ENCODE measurements around the gene ELAC1. TPM values are rescaled to one million over a fixed set of nuclear protein-coding genes. Genes with fewer than 3 reads are reported as not detected.

ELAC1 gene
- total and polyA plus RNA-seq, 2 of the 8 experiments (the other 6 are each of a cell fraction or from before 2014, with no cell fraction given): 2.3 to 3.4 TPM

DNA sequence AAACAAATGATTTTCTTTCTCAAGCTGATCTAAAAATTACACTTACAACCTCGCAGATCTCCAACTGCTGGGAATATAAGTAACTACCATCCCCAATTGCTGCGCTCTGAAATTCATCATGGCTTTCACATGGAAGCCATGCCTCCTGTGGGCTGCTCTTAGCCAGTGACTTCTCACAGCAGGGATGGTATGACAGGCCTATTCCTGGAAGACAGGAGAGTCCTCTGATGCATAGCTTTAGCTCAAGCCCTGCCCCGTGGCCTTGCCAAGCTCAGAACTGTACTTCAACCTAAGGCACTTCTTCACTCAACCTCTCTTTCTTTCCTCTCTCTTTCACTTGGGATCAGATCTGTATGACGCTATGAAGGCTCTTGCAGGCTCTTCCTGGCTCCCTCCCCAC lies 12.6 kb upstream of the ELAC1 start:
- no peaks in the 10 kb centered on the region for H3K79me2 ChIP-seq (ENCODE audit: control insufficient read depth in 1 of 2, insufficient read depth in 2 of 2, low read length in 2 of 2)
- DNase-seq (ENCODE audit: low read depth in 1 of 2, low spot score in 2 of 2) (no peak), FAIRE-seq (peak; percentile 7)
- no peak overlapping the region for H4K8ac ChIP-seq (ENCODE audit: extremely low read depth, insufficient read depth, low read length)
- ChIA-PET CTCF (ENCODE audit: partially characterized antibody) (interaction anchor here (0.9 to 2.0 kb wide), 2 partner anchors 12 to 36 kb away, joined by 5 read pairs; partner anchors contain the start of gene ELAC1), POLR2A (ENCODE audit: partially characterized antibody) (interaction anchor here (0.8 to 2.7 kb wide), 2 partner anchors 12 to 89 kb away, joined by 3 to 14 read pairs; partner anchors contain the start of gene ELAC1)
- no peak overlapping the region for H3K4ac ChIP-seq (replicated peaks; ENCODE audit: insufficient read length, low read depth, low read length)
- no peak overlapping the region for H4K5ac ChIP-seq (ENCODE audit: insufficient read length, low read depth, low read length)
- no peak overlapping the region for H3K23ac ChIP-seq (ENCODE audit: insufficient read length)
- no peak overlapping the region for H3K9ac ChIP-seq (replicated peaks in 1 of 4; ENCODE audit: extremely low read depth in 1 of 4, low read depth in 3 of 4, low read length in 3 of 4)
- H3K36me3 ChIP-seq (ENCODE audit: control insufficient read depth in 2 of 4, insufficient read depth in 4 of 4, low read length in 3 of 4): no peaks in the 10 kb centered on the region
- no peak overlapping the region for H3K56ac ChIP-seq (replicated peaks; ENCODE audit: insufficient read length, low read depth, low read length)
- H4K91ac ChIP-seq (replicated peaks; ENCODE audit: insufficient read length, low read length): no peak overlapping the region
- no peaks in the 10 kb centered on the region for H3K23me2 ChIP-seq (ENCODE audit: low read depth, low read length)
- no peak overlapping the region for H2BK5ac ChIP-seq (ENCODE audit: low read depth, low read length)
- no peaks in the 10 kb centered on the region for H4K20me1 ChIP-seq (replicated peaks in 1 of 2; ENCODE audit: control insufficient read depth in 1 of 2, insufficient read depth in 2 of 2, low read length in 2 of 2)
- no peak overlapping the region; the same call in 1 of the 2 replicates for H2AFZ ChIP-seq (ENCODE audit: low read length)
- no peak overlapping the region for H3K4me3 ChIP-seq (ENCODE audit: extremely low read depth in 1 of 4, insufficient read depth in 2 of 4, low read depth in 3 of 4, low read length in 4 of 4)
- H3K27ac ChIP-seq (ENCODE audit: low read depth, low read length): no peak overlapping the region
- no peak overlapping the region for H2AK5ac ChIP-seq (ENCODE audit: low read depth, low read length)
- WGBS, 2 experiments (ENCODE audit: extremely low coverage in 1 of 2, insufficient coverage in 1 of 2, insufficient read length in 1 of 2, insufficient replicate concordance in 2 of 2, low coverage in 1 of 2, low lambda C conversion rate in 2 of 2, missing lambda C conversion rate in 1 of 2): 65% methylated on average over 4 of the region's 4 CpGs; no CpG with 5 or more reads in 1 of the 2 experiments
- no peak overlapping the region for H2BK12ac ChIP-seq (ENCODE audit: low read depth, low read length)
- peaks cover 0 to 2% (median 0%) of the 10 kb centered on the region in 4 experiments; a peak in 2 of 7 replicates for H3K4me1 ChIP-seq (replicated peaks in 1 of 4; ENCODE audit: control insufficient read depth in 3 of 4, insufficient read depth in 4 of 4, low read length in 3 of 4)
- H3K4me2 ChIP-seq (ENCODE audit: insufficient read depth in 1 of 2, low read depth in 2 of 2, low read length in 2 of 2): peak overlapping the region in 1 of 2 experiments; percentile 38; a peak in 1 of 4 replicates
- H2BK15ac ChIP-seq (ENCODE audit: low read length): no peak overlapping the region
- H2BK120ac ChIP-seq (replicated peaks; ENCODE audit: low read depth, low read length): no peak overlapping the region
- H2BK20ac ChIP-seq (ENCODE audit: low read length): no peak overlapping the region
- no peaks in the 10 kb centered on the region for H3K27me3 ChIP-seq (replicated peaks in 1 of 4; ENCODE audit: control insufficient read depth in 3 of 4, extremely low read depth in 1 of 4, insufficient read depth in 3 of 4, low read length in 3 of 4)
- H3K18ac ChIP-seq (ENCODE audit: extremely low read depth, low read length): no peak overlapping the region
- no peak overlapping the region for H3K14ac ChIP-seq (ENCODE audit: insufficient read length)
- no peaks in the 10 kb centered on the region for H3K9me3 ChIP-seq (ENCODE audit: insufficient read depth in 2 of 2, low read depth in 1 of 2, low read length in 1 of 2)
- no peaks in the 10 kb centered on the region for H3K79me1 ChIP-seq (ENCODE audit: low read depth, low read length)
- TF ChIP-seq RBBP5 (IDR thresholded peaks at IDR 0.05; ENCODE audit: borderline replicate concordance, low read depth, low read length) (no peak), SIX5 (IDR thresholded peaks at IDR 0.05; ENCODE audit: low read depth, low read length) (no peak), BRCA1 (IDR thresholded peaks at IDR 0.05; ENCODE audit: low read depth, low read length) (no peak), TEAD4 (IDR thresholded peaks at IDR 0.05; ENCODE audit: low read depth, low read length) (no peak), KDM5A (IDR thresholded peaks at IDR 0.05; ENCODE audit: low read length) (no peak), HDAC2 (IDR thresholded peaks at IDR 0.05; ENCODE audit: borderline replicate concordance in 1 of 2, low read depth in 2 of 2, low read length in 2 of 2) (no peak), CEBPB (IDR thresholded peaks at IDR 0.05; ENCODE audit: low read depth, low read length) (no peak), MAFK (IDR thresholded peaks at IDR 0.05; ENCODE audit: low read depth, low read length) (no peak), CTBP2 (IDR thresholded peaks at IDR 0.05; ENCODE audit: borderline replicate concordance, insufficient read depth, insufficient read length, low read length) (no peak), SP1 (IDR thresholded peaks at IDR 0.05; ENCODE audit: low read depth, low read length) (no peak)
- TF ChIP-seq, protein P1, sequence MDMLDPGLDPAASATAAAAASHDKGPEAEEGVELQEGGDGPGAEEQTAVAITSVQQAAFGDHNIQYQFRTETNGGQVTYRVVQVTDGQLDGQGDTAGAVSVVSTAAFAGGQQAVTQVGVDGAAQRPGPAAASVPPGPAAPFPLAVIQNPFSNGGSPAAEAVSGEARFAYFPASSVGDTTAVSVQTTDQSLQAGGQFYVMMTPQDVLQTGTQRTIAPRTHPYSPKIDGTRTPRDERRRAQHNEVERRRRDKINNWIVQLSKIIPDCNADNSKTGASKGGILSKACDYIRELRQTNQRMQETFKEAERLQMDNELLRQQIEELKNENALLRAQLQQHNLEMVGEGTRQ (IDR thresholded peaks at IDR 0.05; ENCODE audit: low read length): no peak
- TF ChIP-seq, protein P2, sequence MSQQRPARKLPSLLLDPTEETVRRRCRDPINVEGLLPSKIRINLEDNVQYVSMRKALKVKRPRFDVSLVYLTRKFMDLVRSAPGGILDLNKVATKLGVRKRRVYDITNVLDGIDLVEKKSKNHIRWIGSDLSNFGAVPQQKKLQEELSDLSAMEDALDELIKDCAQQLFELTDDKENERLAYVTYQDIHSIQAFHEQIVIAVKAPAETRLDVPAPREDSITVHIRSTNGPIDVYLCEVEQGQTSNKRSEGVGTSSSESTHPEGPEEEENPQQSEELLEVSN (IDR thresholded peaks at IDR 0.05): no peak

All from H1 (cell line).